HepG2 (cell line): ENCODE data around the gene ASB16. TPM values are rescaled to one million over a fixed set of nuclear protein-coding genes. Genes with fewer than 3 reads are reported as not detected.

Source experiments
- ADNP ChIP-seq: sonication (generic); formaldehyde crosslinking; IDR thresholded peaks from 2 replicates; pipeline ENCODE4 v1.4.0; 2020; ENCODE audit warnings: missing genetic modification reagents
- HIC2 ChIP-seq: sonication (generic); formaldehyde crosslinking; IDR thresholded peaks from 2 replicates; pipeline ENCODE4 v1.9.0; 2022; ENCODE audit warnings: low read depth, missing genetic modification reagents
- PPARG ChIP-seq: conservative IDR thresholded peaks from 2 replicates; pipeline ENCODE4 v1.6.1; 2016; ENCODE audit warnings: missing biosample characterization, missing genetic modification reagents
- SPEN ChIP-seq: sonication (generic); formaldehyde crosslinking; IDR thresholded peaks from 2 replicates; pipeline ENCODE4 v1.5.1; 2020; ENCODE audit warnings: low read depth, mild to moderate bottlenecking, missing genetic modification reagents
- TRIM22 ChIP-seq: fragments of 450-650 bp; IDR thresholded peaks from 2 replicates; pipeline ENCODE4 v1.6.1; 2017
- USF2 ChIP-seq, 2 experiments: sonication (generic) in 1 of 2; formaldehyde crosslinking in 1 of 2; IDR thresholded peaks; 2 replicates each; pipeline versions ENCODE4 v1.5.1 to v1.6.1; 2011 to 2020; ENCODE audit warnings: borderline replicate concordance in 1 of 2, low read depth in 1 of 2, low read length in 1 of 2, mild to moderate bottlenecking in 1 of 2, missing genetic modification reagents in 1 of 2, moderate library complexity in 1 of 2
- YY1 ChIP-seq: IDR thresholded peaks from 2 replicates; pipeline ENCODE4 v1.6.1; 2011; ENCODE audit warnings: low read length, low read depth, moderate library complexity, mild to moderate bottlenecking; ENCODE audit not compliant: insufficient read depth, insufficient replicate concordance
- ZBTB43 ChIP-seq: sonication (generic); formaldehyde crosslinking; conservative IDR thresholded peaks from 2 replicates; pipeline ENCODE4 v1.4.0; 2020; ENCODE audit warnings: missing genetic modification reagents
- ZBTB7B ChIP-seq: sonication (generic); formaldehyde crosslinking; IDR thresholded peaks from 2 replicates; pipeline ENCODE4 v1.4.0; 2020; ENCODE audit warnings: missing genetic modification reagents
- ZFP37 ChIP-seq: sonication (generic); formaldehyde crosslinking; IDR thresholded peaks from 2 replicates; pipeline ENCODE4 v1.4.0; 2020; ENCODE audit warnings: missing genetic modification reagents, borderline replicate concordance
- ZFP62 ChIP-seq: sonication (generic); formaldehyde crosslinking; IDR thresholded peaks from 2 replicates; pipeline ENCODE4 v1.4.0; 2020; ENCODE audit warnings: missing genetic modification reagents
- ZNF138 ChIP-seq: sonication (generic); formaldehyde crosslinking; IDR thresholded peaks from 2 replicates; pipeline ENCODE4 v1.5.0; 2020; ENCODE audit warnings: mild to moderate bottlenecking, low read depth, missing genetic modification reagents
- ZNF232 ChIP-seq: sonication (generic); formaldehyde crosslinking; IDR thresholded peaks from 2 replicates; pipeline ENCODE4 v1.4.0; 2020; ENCODE audit warnings: missing genetic modification reagents, borderline replicate concordance
- ZNF343 ChIP-seq: sonication (generic); formaldehyde crosslinking; IDR thresholded peaks from 2 replicates; pipeline ENCODE4 v1.4.0; 2020; ENCODE audit warnings: mild to moderate bottlenecking, missing genetic modification reagents
- ZNF550 ChIP-seq: sonication (generic); formaldehyde crosslinking; IDR thresholded peaks from 2 replicates; pipeline ENCODE4 v1.4.0; 2020; ENCODE audit warnings: mild to moderate bottlenecking, missing genetic modification reagents, borderline replicate concordance
- ZNF639 ChIP-seq: conservative IDR thresholded peaks from 2 replicates; pipeline ENCODE4 v1.6.1; 2018; ENCODE audit warnings: missing genetic modification reagents
- ZNF766 ChIP-seq: sonication (generic); formaldehyde crosslinking; IDR thresholded peaks from 2 replicates; pipeline ENCODE4 v1.5.0; 2020; ENCODE audit warnings: missing genetic modification reagents, borderline replicate concordance
- ZNF83 ChIP-seq: sonication (generic); formaldehyde crosslinking; IDR thresholded peaks from 2 replicates; pipeline ENCODE4 v1.4.0; 2020; ENCODE audit warnings: missing genetic modification reagents, mild to moderate bottlenecking, borderline replicate concordance
- ZNF841 ChIP-seq: sonication (generic); formaldehyde crosslinking; IDR thresholded peaks from 2 replicates; pipeline ENCODE4 v1.8.1; 2023; ENCODE audit warnings: missing genetic modification reagents, borderline replicate concordance
- ZSCAN22 ChIP-seq: sonication (generic); formaldehyde crosslinking; IDR thresholded peaks from 2 replicates; pipeline ENCODE4 v1.4.0; 2020; ENCODE audit warnings: mild to moderate bottlenecking, missing genetic modification reagents
- polyA plus RNA-seq, 8 experiments: library from polyadenylated mRNA; depleted of rRNA in 3 of 8; stranded (reverse) in 7 of 8; unstranded in 1 of 8; fragments of >200 nt; fragmentation: Illumina TruSeq in 4 of 8; extraction: Trizol in 4 of 8; gene quantifications; 2 replicates each; pipeline versions ENCODE4 v1.2.1 to v1.2.3, GENCODE V29; 2011 to 2016; ENCODE audit warnings: low read depth in 4 of 8, missing spikeins in 1 of 8, mixed read lengths in 1 of 8; ENCODE audit not compliant: insufficient read depth in 1 of 8
- total RNA-seq, 5 experiments: library from RNA; depleted of rRNA; stranded (reverse); fragments of >200 nt; fragmentation: Illumina TruSeq; extraction: Trizol; gene quantifications; 2 replicates each; pipeline ENCODE4 v1.2.3, GENCODE V29; 2016; ENCODE audit warnings: low read depth in 1 of 5

Gene ASB16
- total and polyA plus RNA-seq, 2 of the 13 experiments (the other 11 are each of a cell fraction or from before 2014, with no cell fraction given), result 0.07 TPM; not detected in 1

GRCh38 chr17:44200478-44201155 lies 30.1 kb downstream of the ASB16 start (continued):
- TF ChIP-seq PPARG, result peak; percentile 3; the same call in 1 of the 2 replicates
- no peak for TF ChIP-seq TRIM22
- TF ChIP-seq USF2 (IDR thresholded peaks at IDR 0.05; ENCODE audit: low read depth, low read length), result no peak
- no peak; the same call in 1 of the 2 replicates for TF ChIP-seq USF2 (CRISPR knock-in tag; IDR thresholded peaks at IDR 0.05; ENCODE audit: borderline replicate concordance)
- peak; percentile 55; the same call in 1 of the 2 replicates for TF ChIP-seq ZBTB7B (CRISPR knock-in tag)
- TF ChIP-seq SPEN (CRISPR knock-in tag), result no peak; the same call in 1 of the 2 replicates
- TF ChIP-seq ZFP62, result no peak
- no peak for TF ChIP-seq ZNF138 (CRISPR knock-in tag)
- no peak for TF ChIP-seq ZNF766
- no peak for TF ChIP-seq ZBTB43
- TF ChIP-seq ZFP37 (CRISPR knock-in tag), result 0 out of 2 replicates have a peak, but pooled peaks have one; percentile 16
- TF ChIP-seq ADNP (CRISPR knock-in tag), result no peak
- TF ChIP-seq ZSCAN22 (CRISPR knock-in tag), result no peak
- TF ChIP-seq ZNF83 (CRISPR knock-in tag), result no peak
- no peak for TF ChIP-seq ZNF841 (CRISPR knock-in tag)
- peak; percentile 14; the same call in 1 of the 2 replicates for TF ChIP-seq ZNF639 (CRISPR knock-in tag)
- no peak for TF ChIP-seq ZNF550 (CRISPR knock-in tag)
- TF ChIP-seq ZNF232 (CRISPR knock-in tag), result 0 out of 2 replicates have a peak, but pooled peaks have one; percentile 15
- TF ChIP-seq ZNF343 (CRISPR knock-in tag), result peak; percentile 82; the same call in 1 of the 2 replicates
- TF ChIP-seq HIC2 (CRISPR knock-in tag), result peak; percentile 24; the same call in 1 of the 2 replicates
- TF ChIP-seq YY1, result no peak
